ENCODE data around the gene DNASE1.
A peak's percentile ranks its signal among the peaks of the same experiment; 100 is the strongest.
"Not testable (repeated sequence)": the region's sequence is repeated elsewhere in the genome, so short reads cannot be mapped to it uniquely, and the experiment has no call there.

The DNASE1 gene

DNA sequence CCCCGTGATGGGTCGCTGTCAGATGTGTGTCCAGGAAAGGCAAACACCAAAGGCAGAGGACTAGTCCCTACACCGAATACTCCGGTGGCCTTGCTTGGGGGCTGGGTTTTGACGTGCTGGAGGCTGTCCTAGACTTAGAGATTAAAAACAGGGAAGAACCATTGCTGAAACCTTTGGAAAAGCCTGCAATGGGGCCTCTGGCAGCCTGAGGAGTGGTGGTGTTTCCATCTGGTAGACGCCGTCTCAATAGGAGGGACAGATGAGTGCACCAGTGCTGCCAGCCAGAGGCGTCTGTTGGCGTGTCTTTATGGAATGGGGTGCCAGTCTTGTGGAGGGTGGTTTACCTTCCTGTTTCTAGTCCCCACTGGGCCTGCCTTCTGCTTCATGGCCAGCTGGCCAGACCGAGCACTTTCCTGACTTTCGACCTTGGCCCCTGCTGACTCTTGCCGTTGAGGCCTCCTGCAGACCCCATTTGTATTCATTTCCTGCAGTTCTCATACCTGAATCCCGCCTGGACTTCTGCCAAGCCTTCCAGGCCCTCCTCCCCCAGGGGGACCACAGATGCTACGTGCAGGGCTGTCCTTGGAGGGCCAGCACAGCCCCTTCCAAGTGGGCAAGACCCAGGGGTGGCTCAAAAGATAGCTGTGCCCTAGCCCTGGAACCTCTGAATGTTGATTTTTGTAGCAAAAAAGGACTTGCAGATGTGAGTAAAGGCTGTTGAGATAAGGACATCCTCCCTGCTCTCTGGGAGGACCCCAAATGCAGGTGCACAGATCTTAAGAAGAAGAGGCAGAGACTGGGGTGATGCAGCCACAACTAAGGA is 1.9 kb upstream of the DNASE1 start:
- no peaks in the 10 kb centered on the region for H3K27me3 Mint-ChIP-seq (ENCODE audit: low read depth)
- peaks cover 40% of the 10 kb centered on the region for H3K36me3 Mint-ChIP-seq (ENCODE audit: low read depth)
- H3K4me3 Mint-ChIP-seq: no peak overlapping the region
- TF ChIP-seq CTCF (IDR thresholded peaks at IDR 0.05; ENCODE audit: unreplicated experiment in 3 of 3): no peak
- H3K9me3 Mint-ChIP-seq: no peaks in the 10 kb centered on the region
- H3K27ac Mint-ChIP-seq: peak overlapping the region in 1 of 3 experiments; percentile 60
- H3K4me1 Mint-ChIP-seq: no peaks in the 10 kb centered on the region

GRCh38 chr16:3655030-3655395 is 522 bp downstream of the DNASE1 start:
- TF ChIP-seq CTCF (IDR thresholded peaks at IDR 0.05; ENCODE audit: unreplicated experiment in 3 of 3): no peak
- no peaks in the 10 kb centered on the region for H3K9me3 Mint-ChIP-seq
- no peaks in the 10 kb centered on the region for H3K27me3 Mint-ChIP-seq (ENCODE audit: low read depth)
- peak overlapping the region in 1 of 3 experiments; percentile 37 for H3K4me3 Mint-ChIP-seq
- H3K4me1 Mint-ChIP-seq: no peaks in the 10 kb centered on the region
- peaks cover 48% of the 10 kb centered on the region for H3K36me3 Mint-ChIP-seq (ENCODE audit: low read depth)
- peak overlapping the region in 1 of 3 experiments; percentile 93 for H3K27ac Mint-ChIP-seq

DNA sequence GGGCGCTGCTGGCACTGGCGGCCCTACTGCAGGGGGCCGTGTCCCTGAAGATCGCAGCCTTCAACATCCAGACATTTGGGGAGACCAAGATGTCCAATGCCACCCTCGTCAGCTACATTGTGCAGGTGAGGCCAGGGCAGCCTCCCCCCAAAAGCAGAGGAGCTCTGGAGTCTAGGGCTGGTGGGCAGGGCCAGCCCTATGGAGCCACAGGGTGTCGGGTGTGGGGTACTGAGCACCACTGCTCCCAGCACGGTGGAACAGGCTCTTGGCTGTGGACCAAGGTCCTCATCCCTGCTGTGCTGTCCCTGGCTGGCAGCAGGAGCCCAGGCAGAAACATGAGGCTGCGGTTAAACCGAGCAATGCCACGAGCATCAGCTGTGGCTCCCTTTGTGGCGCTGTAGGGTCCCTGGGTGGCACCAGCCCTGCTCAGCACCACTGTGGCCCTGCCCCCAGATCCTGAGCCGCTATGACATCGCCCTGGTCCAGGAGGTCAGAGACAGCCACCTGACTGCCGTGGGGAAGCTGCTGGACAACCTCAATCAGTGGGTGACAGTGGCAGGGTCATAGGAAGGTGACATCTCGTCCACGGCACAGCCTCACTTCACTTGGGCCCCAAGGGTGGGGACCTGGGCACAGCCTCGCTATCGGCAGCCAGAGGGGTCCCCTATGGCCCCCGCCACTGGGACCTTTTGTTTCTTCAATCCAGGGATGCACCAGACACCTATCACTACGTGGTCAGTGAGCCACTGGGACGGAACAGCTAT is 1.1 kb downstream of the DNASE1 start:
- TF ChIP-seq CTCF (IDR thresholded peaks at IDR 0.05; ENCODE audit: unreplicated experiment in 3 of 3): no peak
- peaks cover 49% of the 10 kb centered on the region for H3K36me3 Mint-ChIP-seq (ENCODE audit: low read depth)
- no peaks in the 10 kb centered on the region for H3K9me3 Mint-ChIP-seq
- peak overlapping the region in 1 of 3 experiments; percentile 93 for H3K27ac Mint-ChIP-seq
- no peaks in the 10 kb centered on the region for H3K4me1 Mint-ChIP-seq
- no peaks in the 10 kb centered on the region for H3K27me3 Mint-ChIP-seq (ENCODE audit: low read depth)
- no peak overlapping the region for H3K4me3 Mint-ChIP-seq

GRCh38 chr16:3656160-3656490 is 1.6 kb downstream of the DNASE1 start:
- H3K4me3 Mint-ChIP-seq; H3K27ac Mint-ChIP-seq; H3K4me1 Mint-ChIP-seq; H3K9me3 Mint-ChIP-seq; H3K27me3 Mint-ChIP-seq (ENCODE audit: low read depth): not testable (repeated sequence)
- H3K36me3 Mint-ChIP-seq (ENCODE audit: low read depth): peaks cover 49% of the 10 kb centered on the region

DNA sequence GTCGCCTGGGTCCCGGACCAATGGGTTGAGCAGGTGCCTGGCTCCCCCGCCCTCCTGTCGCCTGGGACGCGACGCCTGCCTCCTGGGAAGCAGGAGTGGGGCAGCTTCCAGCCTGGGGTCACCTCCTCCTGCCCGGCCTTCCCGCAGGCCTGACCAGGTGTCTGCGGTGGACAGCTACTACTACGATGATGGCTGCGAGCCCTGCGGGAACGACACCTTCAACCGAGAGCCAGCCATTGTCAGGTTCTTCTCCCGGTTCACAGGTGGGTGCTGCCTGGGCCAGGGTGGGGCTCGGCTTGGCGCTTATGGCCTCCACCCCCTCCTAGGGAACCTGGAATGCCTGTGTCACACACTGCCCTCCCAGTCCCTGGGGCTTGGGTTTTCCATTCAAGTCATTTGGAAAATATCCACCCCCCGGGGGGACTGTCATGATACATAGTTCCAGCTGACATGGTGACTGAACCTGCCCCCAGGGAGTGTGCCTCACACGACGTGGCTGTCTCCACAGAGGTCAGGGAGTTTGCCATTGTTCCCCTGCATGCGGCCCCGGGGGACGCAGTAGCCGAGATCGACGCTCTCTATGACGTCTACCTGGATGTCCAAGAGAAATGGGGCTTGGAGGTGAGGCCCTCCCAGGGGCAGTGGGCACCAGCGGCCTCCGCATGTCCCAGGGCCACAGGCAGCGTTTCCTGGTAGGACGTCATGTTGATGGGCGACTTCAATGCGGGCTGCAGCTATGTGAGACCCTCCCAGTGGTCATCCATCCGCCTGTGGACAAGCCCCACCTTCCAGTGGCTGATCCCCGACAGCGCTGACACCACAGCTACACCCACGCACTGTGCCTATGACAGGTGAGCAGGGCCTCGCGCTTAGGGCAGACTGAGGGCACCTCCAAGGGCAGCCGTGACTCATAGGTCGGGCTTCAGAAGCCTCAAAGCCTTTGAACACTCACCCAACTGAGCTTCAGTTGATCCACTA is 2.3 kb downstream of the DNASE1 start:
- peak overlapping the region in 1 of 3 experiments; percentile 37 for H3K27ac Mint-ChIP-seq
- H3K9me3 Mint-ChIP-seq: no peaks in the 10 kb centered on the region
- H3K4me3 Mint-ChIP-seq: no peak overlapping the region
- peaks cover 48% of the 10 kb centered on the region for H3K36me3 Mint-ChIP-seq (ENCODE audit: low read depth)
- no peaks in the 10 kb centered on the region for H3K27me3 Mint-ChIP-seq (ENCODE audit: low read depth)
- no peaks in the 10 kb centered on the region for H3K4me1 Mint-ChIP-seq
- TF ChIP-seq CTCF (IDR thresholded peaks at IDR 0.05; ENCODE audit: unreplicated experiment in 3 of 3): no peak

DNA sequence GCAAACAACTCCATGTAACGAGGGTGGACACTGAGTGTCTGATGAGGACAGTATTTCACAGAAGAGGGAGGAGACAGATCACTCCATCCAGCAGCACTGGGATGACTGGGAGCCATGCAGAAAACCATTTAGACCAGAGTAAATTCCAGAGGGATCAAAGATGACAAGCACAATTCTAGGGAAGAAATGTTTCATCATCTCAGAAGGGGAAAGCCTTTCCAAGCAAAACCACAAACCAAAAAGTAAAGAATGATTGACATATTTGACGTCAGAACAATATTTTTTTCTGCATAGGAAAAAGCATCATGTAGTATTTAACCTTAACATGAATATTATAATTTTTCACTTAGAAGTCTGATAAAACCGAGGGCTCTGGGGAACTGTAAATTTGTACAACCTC is 4.8 kb downstream of the DNASE1 start:
- no peak for TF ChIP-seq CTCF (IDR thresholded peaks at IDR 0.05; ENCODE audit: unreplicated experiment in 3 of 3)
- Mint-ChIP-seq H3K27ac (peak overlapping the region in 1 of 3 experiments; percentile 34), H3K27me3 (ENCODE audit: low read depth) (no peaks in the 10 kb centered on the region), H3K4me1 (no peaks in the 10 kb centered on the region), H3K4me3 (no peak overlapping the region), H3K9me3 (no peaks in the 10 kb centered on the region), H3K36me3 (ENCODE audit: low read depth) (peaks cover 59% of the 10 kb centered on the region)
